HG03039 (cell line): ENCODE data around the gene CFAP57.

Source experiments
- ATAC-seq: cut with Tn5 transposase; IDR thresholded peaks from one replicate; pipeline ENCODE4 v1.9.1; 2021; ENCODE audit warnings: mild to moderate bottlenecking, moderate library complexity; ENCODE audit not compliant: unreplicated experiment

The CFAP57 gene

GRCh38 chr1:43251024-43251423, 78.9 kb downstream of the CFAP57 start:
- ATAC-seq = no peak

GRCh38 chr1:43252225-43252624, 80.1 kb downstream of the CFAP57 start:
- no peak for ATAC-seq

- no peak for ATAC-seq
Measured at GRCh38 chr1:43253173-43253572, 81.0 kb downstream of the CFAP57 start.

GRCh38 chr1:43253876-43254275, 81.7 kb downstream of the CFAP57 start:
- no peak for ATAC-seq

GRCh38 chr1:43255438-43256210, 83.5 kb downstream of the CFAP57 start:
- no peak for ATAC-seq

DNA sequence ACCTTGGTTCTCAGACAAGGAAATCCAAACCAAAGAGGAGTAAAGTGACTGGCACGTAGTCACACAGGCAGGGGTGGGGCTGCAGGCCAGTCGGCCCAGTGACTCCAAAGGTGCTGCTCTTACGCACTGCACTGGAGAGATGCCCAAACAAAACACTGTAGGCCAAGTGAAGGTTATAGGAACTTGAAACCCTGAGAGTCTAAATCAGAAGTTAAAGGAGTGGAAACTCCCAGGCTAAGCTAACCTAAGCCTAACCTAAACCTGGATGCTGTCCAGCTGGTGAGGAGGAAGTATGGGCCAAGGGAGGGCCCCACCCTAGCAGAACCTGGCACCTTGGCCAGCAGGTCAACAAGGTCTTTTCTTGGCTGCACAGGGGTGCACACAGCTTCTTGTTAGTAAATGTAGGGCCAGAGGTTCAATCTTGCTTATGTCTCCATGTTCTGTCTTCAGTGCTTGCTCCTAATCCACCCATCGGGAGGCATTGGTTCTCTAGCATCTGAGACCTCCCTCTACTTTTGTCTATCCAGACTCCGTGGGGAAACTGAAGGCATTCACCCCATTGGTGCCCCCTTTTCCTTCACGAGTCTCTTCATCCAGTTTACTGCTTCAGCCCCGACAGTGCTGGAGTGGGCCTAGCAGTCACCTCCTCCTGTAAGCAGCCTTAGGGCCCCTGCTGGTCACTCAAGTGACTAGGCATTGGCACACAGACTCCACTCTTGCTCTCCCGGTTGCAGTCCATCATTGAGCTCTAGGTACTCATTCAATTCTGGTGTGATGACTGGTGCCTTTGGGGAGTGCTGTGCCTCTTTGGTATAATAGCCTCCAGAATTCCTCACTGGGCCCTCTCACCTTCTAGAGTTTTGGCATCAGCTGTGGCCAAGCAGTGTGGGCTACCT, 84.8 kb downstream of the CFAP57 start:
- ATAC-seq = no peak

- no peak for ATAC-seq
Measured at GRCh38 chr1:43258370-43258769, 86.2 kb downstream of the CFAP57 start.

GRCh38 chr1:43265431-43265830, 93.3 kb downstream of the CFAP57 start:
- ATAC-seq = no peak

DNA sequence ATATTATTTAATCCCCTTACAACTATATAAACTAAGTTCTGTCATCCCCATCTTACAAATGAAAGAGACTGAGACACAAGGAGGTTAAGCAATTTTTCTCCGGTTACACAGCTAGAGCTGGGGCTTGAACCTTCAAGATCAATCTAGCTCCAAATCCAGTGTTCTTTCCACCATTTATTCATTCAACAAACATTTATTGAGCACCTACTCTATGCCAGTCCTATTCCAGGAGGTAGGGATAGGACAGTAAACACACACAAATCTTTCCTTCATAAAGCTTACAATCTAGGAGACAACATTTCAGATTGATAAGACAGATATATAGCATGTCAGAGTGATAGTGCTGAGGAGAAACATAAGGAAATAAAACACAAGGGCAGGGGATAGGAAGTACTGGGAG, 94.8 kb downstream of the CFAP57 start:
- no peak for ATAC-seq

DNA sequence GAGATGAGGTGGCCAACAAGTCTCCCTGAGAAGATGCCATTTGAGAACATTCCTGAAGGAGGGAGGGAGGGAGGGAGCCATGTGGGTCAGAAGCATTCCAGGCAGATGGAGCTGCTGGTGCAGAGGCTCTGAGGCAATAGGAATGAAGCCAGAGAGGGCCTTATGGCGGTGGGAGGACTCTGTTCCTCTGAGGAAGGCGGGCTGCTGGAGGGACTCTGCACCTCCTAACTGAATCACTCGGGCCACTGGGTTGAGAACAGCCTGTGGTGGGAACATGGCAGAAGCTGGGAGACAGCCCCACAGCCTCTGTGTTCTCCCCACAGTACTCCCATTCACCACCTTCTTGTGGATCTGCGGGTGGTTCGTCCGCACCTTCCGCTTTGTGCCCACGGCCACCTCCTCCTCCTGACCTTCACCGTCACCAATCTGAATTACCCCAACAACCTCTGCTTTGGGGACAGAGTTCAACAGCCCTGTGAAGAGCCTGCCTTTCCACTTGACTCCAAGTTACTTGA, 95.2 kb downstream of the CFAP57 start:
- ATAC-seq = no peak

DNA sequence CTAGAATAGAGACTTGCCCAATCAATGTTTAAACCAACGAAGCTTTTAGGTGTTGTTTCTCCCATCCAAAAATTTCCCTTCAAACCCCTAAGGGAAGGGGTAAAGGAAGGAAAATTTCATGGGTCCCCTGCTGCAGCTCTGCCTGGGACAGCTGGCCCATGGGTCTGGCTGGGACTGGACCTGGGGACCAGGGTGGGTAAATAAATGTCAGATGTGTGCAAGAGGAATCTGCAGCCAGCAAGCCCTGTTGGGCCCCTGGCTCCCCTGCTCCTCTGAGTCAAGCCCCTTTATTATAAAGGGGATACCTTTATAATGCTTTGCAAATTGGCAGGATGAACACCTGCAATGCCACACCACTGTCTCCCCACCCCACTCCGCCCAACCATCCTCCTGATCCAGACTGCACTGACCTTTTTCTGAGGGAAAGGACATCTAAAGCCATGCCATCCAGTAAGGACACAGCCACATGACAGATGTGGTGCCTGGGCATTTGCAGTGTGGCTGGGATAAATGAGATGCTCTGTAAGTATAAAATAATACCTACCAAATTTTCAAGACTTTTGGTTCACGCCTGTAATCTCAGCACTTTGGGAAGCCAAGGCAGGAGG, 95.8 kb downstream of the CFAP57 start:
- ATAC-seq = no peak

DNA sequence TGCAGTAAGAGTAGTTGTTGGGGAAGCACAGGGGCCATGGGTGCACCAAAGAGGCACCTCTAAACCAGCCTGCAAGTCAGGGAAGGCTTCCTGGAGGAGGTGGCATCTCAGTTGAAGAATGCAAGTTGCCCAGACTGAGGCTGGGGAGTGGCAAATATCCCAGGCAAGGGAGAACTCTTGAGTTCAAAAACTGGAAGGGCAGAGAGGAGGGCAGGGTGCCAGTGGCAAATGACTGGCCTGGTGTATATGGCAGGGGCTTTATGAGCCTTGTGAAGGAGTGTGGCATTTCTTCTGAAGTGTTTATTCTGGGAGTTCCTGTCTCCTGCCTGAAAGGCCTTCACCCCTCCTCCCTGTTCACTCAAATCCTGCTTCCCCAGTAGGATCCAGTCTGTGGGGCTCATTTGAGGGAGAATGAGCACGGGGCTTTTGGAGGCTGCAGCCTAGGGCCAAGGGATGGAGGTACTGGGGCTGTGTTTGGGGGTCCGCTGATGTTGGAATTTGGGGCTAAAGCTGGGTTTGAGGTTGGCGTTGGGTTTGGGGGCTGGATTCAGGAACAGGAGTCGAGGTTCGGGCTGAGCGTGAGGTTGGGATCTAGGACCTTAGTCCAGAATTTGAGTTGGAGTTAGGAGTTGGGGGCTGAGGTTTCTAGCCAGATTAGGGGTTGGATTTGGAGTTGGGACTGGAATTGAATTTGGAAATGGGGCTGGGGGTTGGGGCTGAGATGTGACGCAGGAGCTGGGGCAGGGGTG, 97.7 kb downstream of the CFAP57 start, which contains the start of gene TMEM125:
TMEM125 (plus strand) TSS at position 357 of the 749 bp plus-strand sequence. CDS start 2,740 bp downstream, outside the sequence.
- no peak for ATAC-seq

GRCh38 chr1:43270421-43271095, 98.4 kb downstream of the CFAP57 start:
- ATAC-seq = no peak

- ATAC-seq = no peak
Measured at GRCh38 chr1:43271186-43272118, 99.3 kb downstream of the CFAP57 start.

DNA sequence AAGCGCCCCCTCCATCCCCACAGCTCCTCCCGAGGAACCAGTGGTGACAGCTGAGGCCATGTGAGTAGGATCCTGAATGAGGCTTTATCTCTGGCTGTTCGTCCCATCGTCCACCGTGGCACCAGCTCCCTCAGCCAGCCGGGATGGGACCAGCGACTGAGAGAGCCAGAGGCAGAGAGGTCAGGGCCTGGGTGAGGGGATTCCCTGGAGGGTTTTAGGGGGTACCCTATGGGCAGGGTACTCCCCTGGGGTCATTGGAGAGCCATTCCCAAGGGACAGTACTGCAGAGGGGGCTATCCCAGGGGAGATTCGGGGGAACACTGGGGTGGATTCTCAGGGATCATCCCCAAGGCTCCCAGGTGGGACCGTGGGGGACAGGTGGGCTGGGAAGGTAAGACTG, 100.0 kb downstream of the CFAP57 start:
- no peak for ATAC-seq

DNA sequence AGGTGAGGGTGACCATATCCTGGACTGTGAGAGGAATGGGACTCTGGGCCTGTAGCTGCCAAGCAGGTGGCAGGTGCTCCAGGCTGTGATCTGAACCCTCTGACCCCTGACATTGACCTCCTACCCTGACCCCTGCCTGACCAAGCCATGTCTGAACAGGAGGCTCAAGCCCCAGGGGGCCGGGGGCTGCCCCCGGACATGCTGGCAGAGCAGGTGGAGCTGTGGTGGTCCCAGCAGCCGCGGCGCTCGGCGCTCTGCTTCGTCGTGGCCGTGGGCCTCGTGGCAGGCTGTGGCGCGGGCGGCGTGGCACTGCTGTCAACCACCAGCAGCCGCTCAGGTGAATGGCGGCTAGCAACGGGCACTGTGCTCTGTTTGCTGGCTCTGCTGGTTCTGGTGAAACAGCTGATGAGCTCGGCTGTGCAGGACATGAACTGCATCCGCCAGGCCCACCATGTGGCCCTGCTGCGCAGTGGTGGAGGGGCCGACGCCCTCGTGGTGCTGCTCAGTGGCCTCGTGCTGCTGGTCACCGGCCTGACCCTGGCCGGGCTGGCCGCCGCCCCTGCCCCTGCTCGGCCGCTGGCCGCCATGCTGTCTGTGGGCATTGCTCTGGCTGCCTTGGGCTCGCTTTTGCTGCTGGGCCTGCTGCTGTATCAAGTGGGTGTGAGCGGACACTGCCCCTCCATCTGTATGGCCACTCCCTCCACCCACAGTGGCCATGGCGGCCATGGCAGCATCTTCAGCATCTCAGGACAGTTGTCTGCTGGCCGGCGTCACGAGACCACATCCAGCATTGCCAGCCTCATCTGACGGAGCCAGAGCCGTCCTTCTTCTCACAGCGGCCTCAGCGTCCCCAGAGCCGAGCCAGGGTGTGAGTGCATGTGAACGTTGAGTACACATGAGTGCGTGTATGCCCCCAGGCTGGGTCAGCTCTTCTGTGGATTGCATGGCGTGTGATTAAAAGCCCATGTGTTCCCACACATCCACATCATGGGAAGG, 100.7 kb downstream of the CFAP57 start:
- ATAC-seq = no peak

DNA sequence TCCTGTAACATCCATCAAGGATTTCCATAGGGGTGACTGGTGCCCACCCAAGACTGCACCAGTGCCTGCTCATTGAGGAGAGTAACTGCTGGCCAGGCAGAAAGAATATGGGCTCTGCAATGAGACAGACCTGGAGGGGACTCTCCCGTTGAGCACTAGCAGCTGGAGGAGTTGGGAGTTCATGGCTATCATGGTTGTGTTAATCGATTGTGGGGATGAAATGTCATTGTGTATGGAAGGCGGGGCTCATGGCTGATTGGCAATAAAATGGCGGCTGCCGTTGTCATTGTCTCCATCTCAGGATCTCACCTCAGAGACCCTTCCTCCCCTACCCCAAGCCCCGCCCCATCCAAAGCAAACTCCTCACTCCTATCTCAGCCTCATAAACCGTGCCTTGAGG, 101.6 kb downstream of the CFAP57 start:
- ATAC-seq = no peak
